Endothelial cell of umbilical vein (primary cell): ENCODE results near the gene FOXP1.

ENCODE experiments used
- EZH2 ChIP-seq: IDR thresholded peaks from 2 replicates; pipeline ENCODE4 v1.6.1; 2012; ENCODE audit warnings: borderline replicate concordance, low read depth, mild to moderate bottlenecking, moderate library complexity, low read length, inconsistent platforms; ENCODE audit not compliant: severe bottlenecking
- FOS ChIP-seq: IDR thresholded peaks from 2 replicates; pipeline ENCODE4 v1.6.1; 2011; ENCODE audit warnings: mild to moderate bottlenecking, low read length, moderate library complexity, borderline replicate concordance; ENCODE audit not compliant: insufficient read depth
- GATA2 ChIP-seq: IDR thresholded peaks from 2 replicates; pipeline ENCODE4 v1.7.0; 2011; ENCODE audit warnings: low read depth, mild to moderate bottlenecking, moderate library complexity, mixed read lengths, low read length; ENCODE audit not compliant: insufficient read length, insufficient read depth
- MYC ChIP-seq: IDR thresholded peaks from one replicate; pipeline ENCODE4 v1.6.1; 2011; ENCODE audit warnings: mild to moderate bottlenecking, low read depth, low read length
- POLR2A ChIP-seq: IDR thresholded peaks from 2 replicates; pipeline ENCODE4 v1.6.1; 2012; ENCODE audit warnings: low read depth, mild to moderate bottlenecking, control low read depth, low read length
- POLR2AphosphoS5 ChIP-seq: IDR thresholded peaks from 2 replicates; pipeline ENCODE4 v1.6.1; 2012; ENCODE audit warnings: low read depth, mild to moderate bottlenecking, control low read depth, low read length, moderate library complexity; ENCODE audit not compliant: insufficient read depth
- TF ChIP-seq, protein P1 (sequence below), 2 donors: IDR thresholded peaks; 1 replicate in 1 of 2; 2 replicates in 1 of 2; pipeline ENCODE4 v1.5.1; 2011; ENCODE audit warnings: low read length in 2 of 2, mild to moderate bottlenecking in 2 of 2, moderate library complexity in 2 of 2, control low read depth in 1 of 2, inconsistent platforms in 1 of 2, low read depth in 1 of 2; ENCODE audit not compliant: insufficient read depth in 1 of 2; ENCODE audit errors: extremely low read depth in 1 of 2
- TF ChIP-seq, protein P2 (sequence below): IDR thresholded peaks from 2 replicates; pipeline ENCODE4 v1.6.1; 2011; ENCODE audit not compliant: insufficient read depth, insufficient read length

DNA sequence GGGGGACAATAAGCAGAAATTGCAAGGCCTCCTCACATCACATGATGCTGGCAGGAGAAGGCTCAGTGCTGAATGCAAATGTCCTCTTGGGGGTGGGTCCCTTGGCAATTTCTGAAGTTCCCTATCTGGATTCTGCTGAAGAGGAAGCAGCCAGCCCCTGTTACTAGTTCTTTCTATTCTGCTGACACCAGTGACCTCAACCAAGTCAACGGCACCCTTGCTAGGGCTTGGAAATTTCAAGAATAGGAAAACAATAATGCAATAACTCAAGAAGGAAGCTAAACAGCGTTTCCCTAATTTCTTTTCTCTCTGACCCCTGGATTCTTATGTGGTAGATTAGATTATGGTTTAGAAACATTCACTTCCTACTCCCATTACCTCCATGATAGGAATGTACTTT lies 46.2 kb upstream of the FOXP1 start:
- TF ChIP-seq, protein P1, sequence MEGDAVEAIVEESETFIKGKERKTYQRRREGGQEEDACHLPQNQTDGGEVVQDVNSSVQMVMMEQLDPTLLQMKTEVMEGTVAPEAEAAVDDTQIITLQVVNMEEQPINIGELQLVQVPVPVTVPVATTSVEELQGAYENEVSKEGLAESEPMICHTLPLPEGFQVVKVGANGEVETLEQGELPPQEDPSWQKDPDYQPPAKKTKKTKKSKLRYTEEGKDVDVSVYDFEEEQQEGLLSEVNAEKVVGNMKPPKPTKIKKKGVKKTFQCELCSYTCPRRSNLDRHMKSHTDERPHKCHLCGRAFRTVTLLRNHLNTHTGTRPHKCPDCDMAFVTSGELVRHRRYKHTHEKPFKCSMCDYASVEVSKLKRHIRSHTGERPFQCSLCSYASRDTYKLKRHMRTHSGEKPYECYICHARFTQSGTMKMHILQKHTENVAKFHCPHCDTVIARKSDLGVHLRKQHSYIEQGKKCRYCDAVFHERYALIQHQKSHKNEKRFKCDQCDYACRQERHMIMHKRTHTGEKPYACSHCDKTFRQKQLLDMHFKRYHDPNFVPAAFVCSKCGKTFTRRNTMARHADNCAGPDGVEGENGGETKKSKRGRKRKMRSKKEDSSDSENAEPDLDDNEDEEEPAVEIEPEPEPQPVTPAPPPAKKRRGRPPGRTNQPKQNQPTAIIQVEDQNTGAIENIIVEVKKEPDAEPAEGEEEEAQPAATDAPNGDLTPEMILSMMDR (IDR thresholded peaks at IDR 0.05; ENCODE audit: extremely low read depth in 1 of 2, insufficient read depth in 1 of 2, low read depth in 1 of 2, low read length in 2 of 2) = no peak
- TF ChIP-seq, protein P2, sequence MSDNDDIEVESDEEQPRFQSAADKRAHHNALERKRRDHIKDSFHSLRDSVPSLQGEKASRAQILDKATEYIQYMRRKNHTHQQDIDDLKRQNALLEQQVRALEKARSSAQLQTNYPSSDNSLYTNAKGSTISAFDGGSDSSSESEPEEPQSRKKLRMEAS = no peak
- TF ChIP-seq POLR2A = no peak
- no peak for TF ChIP-seq GATA2
- TF ChIP-seq EZH2 = no peak
- TF ChIP-seq POLR2AphosphoS5 = no peak
- no peak for TF ChIP-seq MYC
- no peak for TF ChIP-seq FOS
